Measurements from ENCODE around the gene JARID2.

JARID2 gene

DNA sequence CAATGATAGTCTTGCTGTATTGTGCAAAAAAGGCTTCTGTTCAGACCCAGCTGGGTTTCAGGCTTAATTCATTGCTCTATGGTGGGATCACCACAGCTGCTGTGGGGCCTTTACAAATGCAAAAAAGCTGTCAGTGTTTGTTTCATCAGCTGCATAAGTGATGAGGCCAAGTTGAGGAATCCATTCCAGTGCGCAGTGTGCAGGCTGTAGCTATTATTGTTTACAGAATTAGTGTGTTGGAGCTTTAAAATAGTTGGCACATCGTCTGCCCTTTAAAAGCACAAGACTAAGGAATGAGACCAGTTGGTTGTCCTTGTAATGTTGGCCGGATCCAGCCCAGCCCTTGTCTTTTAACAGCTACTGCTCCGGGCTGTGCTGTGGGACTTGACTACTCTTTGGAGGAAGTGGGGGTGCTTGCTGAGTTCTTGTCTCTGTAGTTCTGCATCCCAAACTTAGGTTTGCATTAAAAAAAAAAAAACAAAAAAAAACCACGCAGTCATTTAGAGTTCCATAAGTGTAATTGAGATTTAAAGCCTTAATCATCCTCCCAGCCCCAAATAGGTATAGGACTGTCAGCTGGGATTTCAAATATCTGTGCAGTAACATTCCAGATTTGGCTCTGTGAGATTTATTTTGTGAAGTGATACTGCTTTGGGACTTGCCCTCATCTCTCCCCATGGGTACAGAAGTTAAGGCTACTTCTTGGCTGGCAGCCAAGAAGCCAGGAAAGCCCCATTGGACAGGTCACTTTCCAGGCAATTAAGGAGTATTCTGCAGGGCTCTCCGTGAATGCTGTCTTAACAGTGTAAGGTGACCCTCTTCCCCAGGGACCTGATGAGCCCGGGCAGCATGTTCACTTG is 19.3 kb downstream of the JARID2 start:
- no peak for DNase-seq (ENCODE audit: low spot score)

DNA sequence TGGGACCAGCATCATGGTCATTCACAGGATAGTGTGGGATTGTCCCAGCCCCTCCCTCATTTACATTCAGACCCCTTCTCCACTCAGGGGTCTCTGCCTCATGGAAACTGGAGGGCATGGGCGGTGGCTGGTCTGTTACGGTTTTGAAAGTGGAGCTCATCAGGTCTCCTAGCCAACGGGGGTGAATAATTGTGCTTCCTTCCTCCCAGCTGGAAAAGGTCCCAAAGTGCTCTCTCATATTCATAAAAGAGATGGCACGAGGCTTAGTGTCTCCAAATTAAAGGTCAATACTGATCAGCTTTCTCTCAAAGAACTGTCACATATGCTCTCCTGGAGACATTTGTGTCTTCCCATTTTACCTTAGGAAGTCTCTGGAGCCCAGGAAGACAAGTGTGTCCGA is 19.9 kb downstream of the JARID2 start:
- no peak for DNase-seq (ENCODE audit: low spot score)

DNA sequence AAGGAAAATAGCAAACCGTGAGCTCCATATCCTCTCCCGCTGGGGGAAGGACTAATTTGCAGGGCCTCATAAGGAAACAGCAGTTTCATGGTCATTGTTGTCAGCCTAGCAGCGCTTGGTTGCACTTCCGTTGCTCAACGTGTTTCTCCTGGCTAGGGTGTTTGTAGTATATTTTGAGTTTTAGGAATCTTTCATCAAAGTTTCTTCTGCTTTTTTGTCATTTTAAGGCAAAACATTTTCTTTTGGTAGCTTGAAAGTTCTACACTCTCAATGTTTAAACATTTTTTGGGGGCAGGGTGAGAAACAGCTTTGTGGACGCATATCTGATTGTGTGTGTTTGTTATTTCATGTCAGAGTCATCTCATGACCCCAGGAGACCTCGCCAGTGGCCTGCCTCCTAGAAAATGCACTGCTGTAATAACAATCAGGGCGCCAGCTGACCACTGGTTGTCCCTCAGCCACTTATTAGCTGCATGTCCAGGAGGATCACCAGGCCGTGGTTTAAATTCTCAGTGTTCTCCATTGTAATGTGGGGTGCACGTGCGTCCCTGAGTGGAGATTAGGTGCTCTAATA is 20.6 kb downstream of the JARID2 start:
- no peak for DNase-seq (ENCODE audit: low spot score)

DNA sequence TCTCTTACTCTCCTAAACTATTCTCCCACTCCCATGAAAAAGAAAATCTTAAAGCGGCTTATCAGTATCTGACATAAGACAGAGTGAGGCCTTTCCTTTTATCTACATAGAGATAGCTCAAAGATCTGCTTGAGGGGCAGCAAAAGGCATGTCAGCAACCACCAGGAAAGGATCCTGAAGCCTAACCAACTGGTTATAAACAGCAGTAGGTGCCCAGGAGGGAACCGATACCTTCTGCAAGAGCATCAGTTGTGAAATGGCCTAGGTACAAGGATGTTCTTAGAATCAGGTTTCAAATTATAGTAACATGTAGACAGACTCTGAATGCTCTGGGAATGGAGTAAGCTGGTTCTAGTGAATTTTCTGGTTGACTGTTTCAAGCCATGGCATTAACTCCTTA is 21.4 kb downstream of the JARID2 start:
- DNase-seq (ENCODE audit: low spot score) = no peak

DNA sequence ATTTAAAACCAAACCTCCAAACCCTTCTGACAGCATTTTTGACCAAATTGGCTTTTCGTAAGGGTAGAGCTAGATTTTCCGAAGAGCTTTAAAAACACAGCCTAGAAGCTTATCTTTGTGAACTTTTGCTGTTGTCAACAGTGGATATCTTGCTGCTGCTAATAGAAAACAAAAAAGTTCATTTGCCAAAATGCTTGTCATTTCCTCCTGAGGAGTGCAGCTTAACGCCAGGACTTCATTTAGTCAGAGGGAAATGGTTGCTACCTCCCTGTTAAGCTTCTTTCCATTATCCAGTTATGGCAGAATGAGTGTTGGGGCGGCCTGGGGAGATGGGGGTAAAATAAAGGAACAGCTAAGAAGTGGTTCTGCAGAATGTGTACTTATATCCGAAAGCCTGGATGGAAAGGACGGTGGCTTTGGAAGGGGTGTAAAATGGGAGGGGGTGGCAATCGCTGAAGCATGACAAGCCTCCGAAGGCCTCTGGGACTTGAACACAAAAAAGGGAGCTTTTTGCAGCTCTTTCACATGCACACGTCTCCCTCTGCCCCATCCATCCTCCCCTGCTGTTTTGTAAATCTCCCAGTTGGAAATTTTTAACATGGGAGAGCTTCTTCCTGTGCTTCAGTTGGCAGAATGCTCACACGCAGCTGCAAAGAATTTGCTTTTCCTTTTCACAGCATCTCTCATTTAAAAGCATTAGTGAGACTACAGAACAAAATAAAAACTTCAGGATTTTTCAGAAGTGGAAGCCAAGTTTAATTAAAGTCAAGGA is 22.5 kb downstream of the JARID2 start:
- DNase-seq (ENCODE audit: low spot score) = no peak

DNA sequence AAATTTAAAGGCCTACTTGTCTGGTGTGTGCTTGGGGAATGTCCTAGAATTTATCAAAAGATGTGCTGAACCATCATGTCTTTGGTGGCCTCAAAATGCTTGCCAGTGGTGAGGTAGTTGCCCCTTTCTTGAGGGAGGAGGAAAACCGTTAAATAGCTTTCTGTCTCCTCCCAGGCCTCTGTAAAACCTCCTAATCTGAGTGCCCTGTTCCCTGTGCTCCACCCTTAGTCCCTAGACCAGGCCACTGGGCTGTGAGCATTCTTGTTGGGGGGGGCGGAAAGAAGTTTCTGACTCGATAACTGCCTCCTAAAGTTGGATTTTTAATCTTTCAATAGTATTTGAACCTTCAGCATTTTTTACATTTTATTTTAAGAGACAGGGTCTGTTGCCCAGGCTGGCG is 23.1 kb downstream of the JARID2 start:
- no peak for DNase-seq (ENCODE audit: low spot score)

DNA sequence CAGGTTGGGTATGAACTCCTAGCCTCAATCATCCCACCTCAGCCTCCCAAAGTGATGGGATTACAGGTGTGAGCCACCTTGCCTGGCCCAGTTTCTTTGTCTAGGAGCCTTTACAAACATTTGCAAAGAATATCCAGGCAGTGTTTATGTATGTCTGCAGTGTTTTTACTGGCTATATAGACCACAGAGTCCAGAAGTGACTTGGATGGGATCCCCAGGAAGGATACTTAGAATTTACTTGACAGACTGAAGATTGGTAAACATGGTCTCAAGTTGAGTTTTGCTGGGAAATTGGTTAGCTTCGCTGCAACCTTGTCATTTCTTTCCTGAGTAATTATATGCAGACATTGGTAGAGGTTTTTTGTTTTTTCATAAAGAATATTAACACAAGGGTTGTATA is 23.8 kb downstream of the JARID2 start:
- DNase-seq (ENCODE audit: low spot score) = no peak

DNA sequence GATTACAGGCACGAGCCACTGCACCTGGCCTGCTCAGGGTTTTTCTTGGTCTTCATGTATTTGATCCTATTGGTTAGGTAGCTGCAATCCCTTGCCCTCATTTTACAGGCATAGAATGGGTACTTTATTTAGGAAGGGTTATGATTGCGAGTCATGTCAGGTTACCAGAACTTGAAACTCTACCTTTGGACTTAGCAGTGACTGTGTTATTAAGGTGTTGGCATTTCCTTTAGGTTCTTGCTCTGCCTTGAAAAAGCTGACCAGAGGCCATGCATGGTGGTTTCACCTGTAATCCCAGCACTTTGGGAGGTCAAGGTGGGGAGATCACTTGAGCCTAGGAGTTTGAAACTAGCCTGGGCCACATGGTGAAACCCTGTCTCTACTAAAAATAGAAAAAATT is 24.5 kb downstream of the JARID2 start:
- DNase-seq (ENCODE audit: low spot score) = no peak

DNA sequence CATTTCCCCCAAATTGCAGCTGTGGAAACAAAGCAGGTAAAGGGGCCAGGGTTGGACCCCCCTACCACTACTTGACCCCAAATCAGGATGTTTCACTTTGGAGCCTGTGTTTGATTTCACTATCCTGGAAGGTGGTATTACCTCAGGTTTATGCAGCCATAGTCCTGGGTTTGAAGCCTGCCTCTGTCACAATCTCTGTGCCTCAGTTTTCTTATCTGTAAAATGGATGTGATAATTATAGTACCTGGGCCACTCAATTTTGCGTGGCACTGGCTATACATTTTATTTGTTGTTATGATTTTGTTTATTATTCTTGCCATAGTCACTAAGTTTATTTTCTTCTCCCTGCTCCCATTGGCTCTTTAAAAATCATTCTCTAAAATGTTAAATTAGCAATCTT is 26.7 kb downstream of the JARID2 start:
- no peak for DNase-seq (ENCODE audit: low spot score)

DNA sequence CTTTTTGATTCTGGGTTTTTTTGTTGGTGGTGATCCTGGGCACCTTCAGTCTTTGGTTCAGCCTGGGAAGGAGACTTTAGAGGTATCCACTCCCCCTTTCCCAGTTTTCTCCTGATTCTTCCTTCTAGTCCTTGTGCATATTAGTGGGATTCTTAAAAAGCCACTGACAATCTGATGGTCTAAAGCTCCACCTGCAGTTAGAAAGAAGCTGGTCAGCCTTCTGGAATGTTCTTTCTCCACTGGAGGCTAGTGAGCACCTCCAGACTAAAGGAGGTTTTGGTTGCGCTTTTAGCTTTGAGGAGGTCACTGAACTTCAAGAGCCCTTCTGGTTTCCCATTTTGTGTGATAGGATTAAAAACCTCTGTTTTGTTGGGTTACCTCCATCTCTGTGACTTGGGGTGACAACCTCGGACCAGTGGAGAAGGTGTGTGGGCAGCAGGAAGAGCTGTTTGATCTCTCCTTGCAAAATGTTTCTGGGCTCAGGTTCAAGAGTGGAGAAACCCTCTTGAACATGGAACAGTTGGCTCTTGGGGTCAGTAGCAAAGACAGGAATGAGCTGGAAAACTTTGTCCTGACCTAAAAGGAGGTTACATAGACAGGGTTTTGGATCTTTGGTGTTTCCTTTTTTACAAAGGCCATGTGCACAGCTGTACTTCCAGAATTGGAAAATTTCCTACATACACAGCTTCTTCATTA is 29.0 kb downstream of the JARID2 start:
- DNase-seq (ENCODE audit: low spot score) = no peak

DNA sequence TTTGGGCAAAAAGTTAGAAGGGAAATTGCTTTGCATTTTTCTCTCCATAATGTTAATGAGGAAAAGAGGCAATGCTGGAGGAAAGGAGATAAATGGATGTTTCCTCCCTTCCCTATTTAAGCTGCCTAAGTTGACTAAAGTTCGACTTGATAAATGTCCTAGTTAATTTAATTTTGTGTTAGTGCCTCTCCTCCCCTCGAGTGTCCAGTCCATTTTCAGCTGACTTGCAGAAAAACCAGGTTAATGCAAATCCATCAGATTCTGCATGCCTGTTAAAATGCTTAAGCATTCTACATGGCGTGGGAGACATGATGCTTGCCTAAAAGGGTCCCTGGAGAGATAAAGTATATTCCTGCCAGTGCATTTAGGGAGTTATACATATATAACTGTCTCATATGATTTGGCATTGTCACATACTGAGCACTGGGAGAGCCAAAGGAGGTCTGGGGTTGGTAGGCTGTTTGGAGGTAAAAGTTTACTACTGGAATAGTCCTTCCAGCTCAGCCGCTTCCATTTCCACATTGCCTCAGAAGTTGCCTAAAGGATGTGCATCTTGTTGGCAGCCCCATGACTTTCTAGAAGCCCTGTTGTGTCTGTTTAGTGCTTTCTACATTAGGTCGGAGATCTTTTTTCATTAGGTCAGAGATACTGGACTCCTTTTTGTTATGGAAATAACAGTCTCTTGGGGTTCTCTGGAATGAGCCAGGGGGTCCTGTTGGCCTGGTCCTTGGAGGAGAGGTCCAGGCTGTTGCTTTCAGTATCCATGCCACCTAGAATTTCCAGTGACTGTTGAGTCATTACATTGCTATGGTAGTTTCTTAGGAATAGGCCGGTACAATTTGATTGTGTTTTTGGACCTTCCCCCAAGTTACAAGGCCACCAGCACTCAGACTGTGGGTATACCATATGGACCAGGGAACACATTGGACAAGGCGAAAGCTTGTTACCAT is 30.4 kb downstream of the JARID2 start:
- DNase-seq (ENCODE audit: low spot score) = no peak

DNA sequence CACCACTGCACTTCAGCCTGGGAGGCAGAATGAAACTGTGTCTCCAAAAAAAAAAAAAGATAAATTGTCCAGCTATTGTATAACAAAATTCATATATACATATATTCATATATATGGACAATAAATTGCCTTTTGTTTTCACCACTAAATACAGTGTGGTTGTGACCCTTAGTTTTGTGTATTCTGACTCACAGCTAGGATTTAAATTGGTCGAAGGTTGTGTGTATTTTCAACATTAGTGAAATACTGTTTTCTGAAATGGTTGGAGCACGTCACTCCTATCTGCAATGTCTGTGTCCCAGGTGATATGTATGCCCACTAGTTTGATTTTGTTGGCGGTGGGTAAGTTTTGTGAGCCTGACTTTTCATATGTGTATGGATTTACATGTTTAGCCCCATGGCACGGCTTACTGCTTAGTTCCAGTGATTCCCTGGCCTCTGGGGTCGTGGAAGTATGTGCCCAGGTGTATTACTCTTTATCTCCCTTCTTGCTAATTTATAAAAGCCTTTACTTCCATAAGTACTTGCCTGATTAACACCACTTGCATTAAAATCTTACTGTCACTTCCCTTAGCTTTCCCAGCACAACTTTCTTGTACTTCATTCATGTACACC is 33.3 kb downstream of the JARID2 start:
- no peak for DNase-seq (ENCODE audit: low spot score)

DNA sequence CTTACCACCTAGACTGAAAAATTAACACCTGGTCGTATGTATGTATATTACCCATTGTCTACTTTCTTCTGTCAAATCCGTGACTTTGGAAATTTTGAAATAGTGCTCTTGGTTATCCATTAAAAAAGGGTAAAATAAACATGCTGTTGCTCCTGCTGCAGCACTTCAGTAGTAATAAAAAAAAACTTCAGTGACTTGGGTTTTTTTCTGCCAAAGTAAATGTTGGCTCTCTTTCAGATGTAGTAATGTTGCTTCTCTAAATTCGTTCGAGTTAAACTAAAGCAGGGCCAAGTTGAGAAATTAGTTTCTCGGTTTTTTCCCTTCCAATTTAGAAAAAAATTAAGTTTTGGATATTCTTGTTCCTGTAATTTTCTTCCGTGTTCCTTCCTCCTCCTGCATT is 34.2 kb downstream of the JARID2 start:
- no peak for DNase-seq (ENCODE audit: low spot score)

DNA sequence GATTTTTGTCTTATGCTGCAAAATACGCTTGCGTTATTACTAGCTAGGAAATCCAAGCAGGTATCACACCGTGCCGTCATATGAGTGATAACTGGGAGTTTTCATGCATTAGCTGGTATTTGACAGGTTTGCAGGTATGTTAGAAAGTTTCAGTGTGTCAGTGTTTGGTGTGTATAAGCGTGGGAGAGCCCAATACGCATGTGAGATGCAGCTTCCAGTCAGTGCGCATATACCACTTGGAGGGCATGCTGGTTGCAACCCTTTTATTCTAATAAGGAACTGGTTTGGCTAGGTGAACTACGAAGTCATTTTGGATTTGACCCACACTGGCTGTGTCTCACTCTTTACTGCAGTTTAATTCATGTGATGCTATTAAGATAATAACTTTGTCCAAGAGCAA is 35.1 kb downstream of the JARID2 start:
- no peak for DNase-seq (ENCODE audit: low spot score)

DNA sequence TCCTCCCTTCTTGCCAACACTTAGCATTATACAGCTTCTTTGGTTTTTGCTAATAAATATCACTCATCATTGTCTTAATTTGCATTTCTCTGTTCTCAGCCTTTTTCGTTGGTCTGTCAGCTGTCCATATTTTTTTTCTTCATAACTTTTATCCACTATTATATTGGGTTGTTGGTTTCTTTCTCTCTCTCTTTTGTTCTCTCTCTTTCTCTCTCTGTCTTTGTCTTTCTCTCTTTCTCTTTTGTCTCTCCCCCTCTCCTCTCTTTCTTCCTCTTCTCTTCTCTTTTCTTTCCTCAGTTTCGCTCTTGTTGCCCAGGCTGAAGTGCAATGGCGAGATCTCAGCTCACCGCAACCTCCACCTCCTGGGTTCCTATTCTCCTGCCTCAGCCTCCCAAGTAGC is 36.5 kb downstream of the JARID2 start:
- no peak for DNase-seq (ENCODE audit: low spot score)

DNA sequence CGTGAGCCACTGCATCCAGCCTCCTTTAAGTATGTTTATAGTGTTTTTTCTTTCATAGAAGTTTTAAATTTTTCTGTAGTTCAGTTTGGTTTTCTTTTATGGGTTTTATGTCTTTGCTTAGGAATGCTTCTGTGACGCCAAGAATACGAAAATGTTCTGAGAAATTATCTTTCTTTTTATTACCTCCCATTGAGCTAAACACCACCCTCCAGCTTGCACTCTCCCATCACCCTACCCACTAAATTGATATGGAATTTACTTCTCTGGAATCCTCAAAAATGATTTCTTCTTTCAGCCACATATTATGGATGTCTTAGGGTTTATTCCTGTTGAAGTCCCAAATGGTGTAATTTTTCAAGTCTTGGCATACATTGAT is 38.1 kb downstream of the JARID2 start:
- DNase-seq (ENCODE audit: low spot score) = no peak

DNA sequence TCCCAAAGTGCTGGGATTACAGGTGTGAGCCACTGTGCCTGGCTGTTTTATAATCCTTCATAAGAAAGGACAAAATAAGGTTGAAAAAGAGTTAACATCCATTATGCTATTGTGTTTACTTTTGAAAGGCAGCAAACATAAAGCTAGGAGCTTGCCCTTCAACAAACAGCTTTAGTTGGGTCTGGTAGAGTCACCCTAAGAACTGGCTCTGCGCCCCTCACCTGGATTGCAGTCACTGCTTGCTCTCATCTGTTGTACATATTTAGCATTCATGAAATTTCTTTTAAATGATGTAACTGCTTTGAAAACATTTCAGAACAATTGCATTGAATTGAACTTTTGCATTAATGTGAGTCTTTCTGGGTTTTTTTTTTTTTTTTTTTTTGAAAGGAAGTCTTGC is 38.9 kb downstream of the JARID2 start:
- no peak for DNase-seq (ENCODE audit: low spot score)

DNA sequence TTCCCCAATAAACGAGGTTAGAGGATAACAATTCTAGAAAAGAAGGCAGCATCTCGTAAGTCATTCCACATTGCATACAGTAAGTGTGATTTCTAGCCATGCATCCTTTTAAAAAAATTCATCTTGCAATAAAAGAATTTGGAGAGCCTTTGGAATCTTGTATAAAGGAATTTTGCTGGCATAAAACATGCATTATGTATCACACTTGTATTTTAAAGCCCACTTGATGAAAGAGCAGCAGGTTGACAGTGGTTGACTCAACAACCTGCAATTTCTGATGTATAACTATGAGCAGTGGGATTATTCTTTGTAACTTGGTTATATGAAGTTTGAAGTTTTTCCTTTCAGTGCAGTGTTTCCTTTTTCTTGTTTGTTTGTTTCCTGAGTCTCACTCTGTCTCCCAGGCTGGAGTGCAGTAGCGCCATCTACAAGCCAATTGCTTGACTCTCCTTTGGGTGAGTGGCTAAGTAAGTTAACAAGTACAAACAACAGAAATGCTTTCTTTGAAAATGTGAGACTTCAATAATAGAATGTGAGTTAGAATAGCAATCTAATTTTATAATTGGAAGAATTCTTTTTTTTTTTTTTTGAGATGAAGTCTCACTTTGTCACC is 39.9 kb downstream of the JARID2 start:
- no peak for DNase-seq (ENCODE audit: low spot score)

DNA sequence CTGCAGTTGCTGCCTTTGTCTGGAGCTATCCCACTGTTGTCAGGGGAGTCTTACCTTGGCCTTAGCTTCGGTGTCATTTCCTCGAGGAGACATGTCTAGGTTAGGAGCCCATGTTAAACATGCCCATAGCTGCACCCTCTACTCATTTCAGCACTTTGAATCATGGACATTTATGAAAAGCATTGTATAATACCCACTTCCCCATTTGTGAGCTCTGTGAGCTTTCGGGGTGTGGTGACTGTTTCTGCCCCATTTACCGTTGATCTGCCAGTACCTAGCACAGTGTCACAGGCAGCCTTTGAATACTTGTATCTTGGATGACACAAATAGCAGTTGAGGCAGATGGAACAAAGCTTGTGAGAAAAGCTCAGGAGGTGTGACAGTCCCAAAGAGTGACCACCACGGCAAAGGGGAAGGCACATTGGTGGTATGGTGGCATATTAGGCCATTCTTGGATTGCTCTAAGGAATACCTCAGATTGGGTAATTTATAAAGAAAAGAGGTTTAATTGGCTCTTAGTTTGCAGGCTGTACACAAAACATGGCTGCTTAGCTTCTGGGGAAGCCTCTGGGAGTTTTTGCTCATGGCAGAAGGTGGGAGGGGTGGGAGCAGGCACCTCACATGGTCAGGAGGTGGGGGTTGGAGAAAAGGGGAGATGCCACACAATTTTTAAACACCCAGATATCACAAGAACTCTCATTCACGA is 42.0 kb downstream of the JARID2 start:
- no peak for DNase-seq (ENCODE audit: low spot score)

DNA sequence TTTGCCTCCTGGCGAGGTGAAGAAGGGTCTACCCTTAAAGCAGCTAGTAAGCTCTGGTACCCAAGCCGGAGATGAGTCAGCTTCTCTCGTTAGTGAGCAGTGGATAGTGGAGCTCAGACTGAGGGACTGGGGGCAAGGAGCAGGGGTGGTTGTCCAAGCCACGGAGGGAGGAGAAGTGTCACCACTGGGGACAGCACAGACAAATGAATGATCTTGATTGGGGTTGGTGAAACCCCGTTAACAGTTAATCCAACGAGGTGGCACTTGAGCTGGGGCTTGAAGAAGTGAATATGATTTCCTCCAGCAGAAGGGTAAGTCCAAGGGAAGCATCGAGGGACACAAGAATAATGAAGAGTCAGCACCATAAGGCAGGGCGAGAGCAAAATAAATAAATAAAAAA is 43.0 kb downstream of the JARID2 start:
- DNase-seq (ENCODE audit: low spot score) = no peak
